HG03103 (cell line): Measurements from ENCODE around the gene HYAL1.
A peak's percentile ranks its signal among the peaks of the same experiment; 100 is the strongest.
"Not testable (repeated sequence)": the region's sequence is repeated elsewhere in the genome, so short reads cannot be mapped to it uniquely, and the experiment has no call there.

Source experiments
- ATAC-seq: cut with Tn5 transposase; IDR thresholded peaks from one replicate; pipeline ENCODE4 v1.9.1; 2021; ENCODE audit warnings: low read depth; ENCODE audit not compliant: unreplicated experiment

Gene HYAL1

DNA sequence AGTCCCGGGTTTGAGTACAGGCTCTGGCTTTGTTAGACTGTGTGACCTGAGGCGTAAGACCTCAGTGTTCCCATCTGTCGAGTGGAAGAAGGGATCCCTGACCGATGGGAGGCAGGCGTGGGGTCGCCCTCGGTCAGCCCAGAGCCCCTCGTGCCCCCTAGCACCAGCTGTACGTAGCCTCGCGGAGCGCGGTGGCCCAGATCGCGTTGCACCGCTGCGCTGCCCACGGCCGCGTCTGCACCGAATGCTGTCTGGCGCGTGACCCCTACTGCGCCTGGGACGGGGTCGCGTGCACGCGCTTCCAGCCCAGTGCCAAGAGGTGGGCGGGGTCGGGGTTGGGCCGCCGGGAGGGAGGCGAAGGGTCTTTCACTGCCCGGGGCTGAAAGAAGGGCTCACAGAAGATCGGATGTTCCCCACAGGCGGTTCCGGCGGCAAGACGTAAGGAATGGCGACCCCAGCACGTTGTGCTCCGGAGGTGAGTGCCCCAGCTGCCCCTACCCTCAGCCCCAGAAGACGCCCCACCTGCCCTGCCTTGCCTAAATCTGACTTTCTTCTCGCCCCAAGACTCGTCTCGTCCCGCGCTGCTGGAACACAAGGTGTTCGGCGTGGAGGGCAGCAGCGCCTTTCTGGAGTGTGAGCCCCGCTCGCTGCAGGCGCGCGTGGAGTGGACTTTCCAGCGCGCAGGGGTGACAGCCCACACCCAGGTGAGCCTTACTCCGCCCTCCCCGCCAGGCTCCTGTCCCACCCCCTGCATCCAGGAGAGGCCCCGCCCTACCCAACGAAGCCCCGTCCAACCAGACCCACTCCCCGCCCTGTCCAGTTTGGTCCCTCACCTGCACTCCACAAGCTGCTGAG is 28.0 kb downstream of the HYAL1 start:
- no peak for ATAC-seq

DNA sequence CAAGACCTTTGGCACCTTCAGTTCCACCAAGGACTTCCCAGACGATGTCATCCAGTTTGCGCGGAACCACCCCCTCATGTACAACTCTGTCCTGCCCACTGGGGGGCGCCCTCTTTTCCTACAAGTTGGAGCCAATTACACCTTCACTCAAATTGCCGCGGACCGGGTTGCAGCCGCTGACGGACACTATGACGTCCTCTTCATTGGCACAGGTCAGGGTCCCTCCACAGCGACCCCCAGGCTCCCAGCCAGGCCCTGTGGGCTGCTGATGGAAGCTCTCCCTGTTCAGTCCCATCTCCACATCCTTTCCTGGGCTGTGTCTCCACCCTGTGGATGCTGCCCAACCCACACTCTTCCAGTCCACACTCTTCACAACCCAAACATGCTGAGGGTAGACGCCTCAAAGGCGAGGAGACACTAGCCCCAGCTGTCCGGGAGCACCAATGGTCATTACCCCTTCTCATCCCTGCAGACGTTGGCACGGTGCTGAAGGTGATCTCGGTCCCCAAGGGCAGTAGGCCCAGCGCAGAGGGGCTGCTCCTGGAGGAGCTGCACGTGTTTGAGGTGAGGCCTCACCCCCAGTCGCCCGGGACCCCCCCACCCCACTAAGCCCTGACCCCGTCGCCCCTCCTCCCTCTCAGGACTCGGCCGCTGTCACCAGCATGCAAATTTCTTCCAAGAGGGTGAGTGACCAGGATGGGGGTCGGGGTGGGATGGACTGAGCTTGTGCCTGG is 28.8 kb downstream of the HYAL1 start:
- ATAC-seq: no peak

- no peak for ATAC-seq
Measured at GRCh38 chr3:50273689-50274065, 29.7 kb downstream of the HYAL1 start.

- ATAC-seq: peak; percentile 80
Measured at GRCh38 chr3:50272911-50273688, 30.3 kb downstream of the HYAL1 start.

- ATAC-seq: not testable (repeated sequence)
Measured at GRCh38 chr3:50272538-50272910, 30.9 kb downstream of the HYAL1 start.

DNA sequence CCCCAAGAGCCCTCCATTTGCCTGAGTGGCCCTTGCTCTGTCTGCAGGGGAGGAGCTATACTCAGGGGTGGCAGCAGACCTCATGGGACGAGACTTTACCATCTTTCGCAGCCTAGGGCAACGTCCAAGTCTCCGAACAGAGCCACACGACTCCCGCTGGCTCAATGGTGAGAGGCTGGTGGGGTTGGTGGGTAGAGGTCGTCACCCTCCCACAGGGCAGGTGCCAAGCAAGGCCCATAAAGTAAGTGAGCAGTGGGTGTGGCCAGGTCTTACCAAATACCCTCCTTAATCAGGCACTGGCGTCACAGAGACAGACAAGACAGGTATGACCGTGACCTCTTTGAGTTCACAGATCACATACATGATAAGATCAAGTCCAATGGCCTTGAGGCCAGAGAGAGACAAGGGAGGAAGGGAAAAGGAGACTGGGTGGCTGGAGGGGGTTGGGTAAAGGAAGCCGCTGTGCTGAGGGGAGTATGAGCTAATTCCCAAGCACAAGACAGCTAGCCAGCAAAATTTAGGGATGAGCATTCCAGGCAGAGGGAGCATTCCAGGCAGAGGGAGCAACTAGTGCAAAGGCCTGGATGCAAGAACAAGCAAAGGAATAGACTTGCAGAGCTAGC is 31.9 kb downstream of the HYAL1 start:
- ATAC-seq: no peak

DNA sequence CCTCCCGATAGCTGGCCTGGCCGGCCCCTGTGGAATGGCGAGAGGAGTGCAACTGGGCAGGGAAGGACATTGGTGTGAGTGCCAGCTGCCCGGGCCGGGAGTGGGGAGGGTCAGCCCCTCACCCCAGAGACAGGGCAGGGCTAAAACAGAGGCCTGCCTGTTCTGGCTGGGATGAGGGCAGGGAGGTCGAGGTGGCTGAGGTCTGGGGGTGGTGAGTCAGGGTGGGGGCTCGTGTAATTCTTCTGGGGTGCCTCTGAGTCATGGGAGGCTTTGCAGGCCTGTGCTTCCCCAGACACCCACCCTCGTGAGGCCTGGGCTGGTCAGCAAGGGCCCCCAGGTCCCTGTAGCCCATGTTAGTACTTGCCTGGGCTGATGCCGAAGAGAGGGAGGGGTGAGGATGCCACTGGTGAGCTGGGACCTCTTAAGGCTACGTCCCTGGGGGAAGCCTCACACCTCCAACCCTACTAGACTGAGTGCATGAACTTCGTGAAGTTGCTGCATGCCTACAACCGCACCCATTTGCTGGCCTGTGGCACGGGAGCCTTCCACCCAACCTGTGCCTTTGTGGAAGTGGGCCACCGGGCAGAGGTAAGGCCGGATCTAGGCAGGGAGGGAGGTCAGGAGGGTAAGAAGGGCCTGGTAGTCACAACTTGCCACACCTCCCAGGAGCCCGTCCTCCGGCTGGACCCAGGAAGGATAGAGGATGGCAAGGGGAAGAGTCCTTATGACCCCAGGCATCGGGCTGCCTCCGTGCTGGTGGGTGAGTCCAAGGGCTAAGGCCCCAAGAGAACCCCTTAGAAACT is 32.8 kb downstream of the HYAL1 start:
- no peak for ATAC-seq

GRCh38 chr3:50269977-50270413 is 33.4 kb downstream of the HYAL1 start:
- no peak for ATAC-seq

- ATAC-seq: no peak
Measured at GRCh38 chr3:50269460-50269859, 33.9 kb downstream of the HYAL1 start.

GRCh38 chr3:50268703-50269451 is 34.5 kb downstream of the HYAL1 start, which contains the start of gene SEMA3B:
TSS of gene SEMA3B (plus strand) at chr3:50269147. CDS start at chr3:50269241, 94 bp downstream.
- no peak for ATAC-seq

- ATAC-seq: no peak
Measured at GRCh38 chr3:50268276-50268675, 35.1 kb downstream of the HYAL1 start.

DNA sequence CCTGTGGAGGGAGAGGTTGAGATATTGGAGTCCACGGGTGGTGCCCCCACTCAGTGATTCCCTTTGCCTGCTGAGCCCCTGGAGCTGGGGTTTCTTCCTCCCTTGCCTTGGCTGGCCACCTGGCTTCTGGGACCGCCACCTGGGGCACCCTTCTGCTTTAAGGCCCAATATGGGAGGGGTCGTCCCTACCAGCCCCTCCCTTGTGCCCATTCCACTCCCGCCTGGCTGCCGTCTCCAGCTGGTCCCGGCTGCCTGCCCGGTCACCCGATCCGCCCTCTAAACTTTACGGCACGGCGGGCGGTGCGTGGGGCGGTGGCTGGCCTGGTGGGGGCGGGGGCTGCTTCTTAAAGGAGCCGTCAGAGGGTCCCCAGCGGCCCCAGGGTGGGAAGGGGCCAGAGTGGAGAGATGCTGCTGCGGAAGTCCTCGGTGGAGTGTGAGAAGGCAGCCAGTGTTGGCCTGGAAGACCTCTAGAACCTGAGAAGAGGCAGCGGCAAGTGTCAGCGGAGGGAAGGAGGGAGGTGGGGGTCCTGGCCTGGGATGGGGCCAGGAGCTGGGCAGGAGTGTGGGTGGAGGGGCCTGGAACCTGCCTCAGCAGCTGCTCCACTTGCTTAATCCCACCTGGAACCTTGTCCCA is 36.0 kb downstream of the HYAL1 start:
- ATAC-seq: no peak

GRCh38 chr3:50266836-50267235 is 36.5 kb downstream of the HYAL1 start:
- ATAC-seq: no peak

- no peak for ATAC-seq
Measured at GRCh38 chr3:50266017-50266416, 37.4 kb downstream of the HYAL1 start.

DNA sequence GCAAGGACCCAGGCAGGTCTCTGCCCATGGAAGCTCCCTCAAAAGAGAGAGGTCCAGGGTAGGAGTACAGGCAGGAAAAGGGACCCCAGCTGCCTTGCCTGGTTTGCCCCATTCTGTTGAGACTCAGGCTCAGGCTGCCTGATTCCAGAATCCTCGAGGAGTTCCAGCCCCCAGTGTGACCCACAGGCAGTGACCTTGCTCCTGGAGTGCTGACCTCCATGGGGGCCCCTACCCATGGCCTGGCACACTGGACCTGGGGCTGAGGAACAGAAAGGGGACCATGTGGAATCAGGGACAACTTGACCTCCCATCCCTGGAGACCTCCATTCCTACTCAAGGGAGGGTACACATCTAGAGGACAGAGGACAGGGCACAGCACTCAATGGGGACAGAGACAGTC is 37.8 kb downstream of the HYAL1 start:
- no peak for ATAC-seq

DNA sequence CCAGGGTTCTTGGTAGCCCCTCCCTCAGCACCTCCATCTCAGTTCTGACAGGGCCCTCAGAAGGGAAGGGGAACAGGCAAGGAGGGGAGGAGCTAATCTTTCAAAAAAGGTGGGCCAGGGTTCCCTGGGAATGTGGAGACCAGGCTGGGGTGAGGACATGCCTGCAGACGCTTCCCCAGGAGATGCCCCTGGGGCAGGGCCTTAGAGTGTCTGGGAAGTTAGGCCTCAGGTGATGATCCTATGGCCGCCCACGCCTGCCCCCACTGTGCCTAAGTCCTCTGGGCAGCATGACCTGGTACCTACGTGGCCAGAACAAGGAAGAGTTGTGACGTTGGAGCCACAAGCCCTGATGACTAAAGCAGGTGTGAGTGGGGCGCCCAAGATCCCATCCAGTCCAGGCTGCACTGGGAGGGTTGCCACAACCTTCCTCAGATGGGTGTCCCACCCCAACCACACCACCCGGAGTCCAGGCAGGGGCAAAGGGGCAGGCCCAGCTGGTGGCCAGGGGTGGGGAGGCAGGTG is 38.3 kb downstream of the HYAL1 start:
- no peak for ATAC-seq

DNA sequence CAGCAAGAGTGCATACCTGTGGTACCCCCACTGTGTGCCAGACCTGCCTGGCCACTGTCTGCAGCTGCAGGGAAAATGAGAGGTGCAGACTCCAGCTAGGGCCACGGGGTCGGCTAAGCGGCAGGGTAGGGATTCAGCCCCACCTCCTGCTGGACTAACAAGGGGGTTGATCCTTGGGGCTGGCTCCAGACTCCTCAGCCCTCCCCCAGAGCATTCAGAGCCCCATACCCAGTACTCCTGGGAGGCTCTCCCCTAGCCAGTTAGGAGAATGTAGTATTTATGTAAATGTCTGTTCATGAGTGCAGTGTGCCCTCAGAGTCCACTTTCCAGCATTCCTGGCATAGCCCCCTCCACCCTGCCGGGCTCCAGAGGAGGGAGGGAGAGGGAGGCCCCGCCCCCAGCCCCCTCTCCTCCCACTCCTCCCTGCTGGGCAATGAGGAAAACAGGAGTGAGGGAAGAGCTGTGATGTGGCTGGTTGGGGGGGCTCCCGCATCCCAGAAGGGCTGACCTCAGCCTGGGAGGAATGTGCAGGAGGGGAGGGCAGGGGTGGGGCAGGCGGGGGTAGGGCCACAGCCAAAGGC is 38.9 kb downstream of the HYAL1 start:
- ATAC-seq: no peak
